HepG2 (cell line): Measurements from ENCODE around the gene CBLC. TPM values are rescaled to one million over a fixed set of nuclear protein-coding genes. Genes with fewer than 3 reads are reported as not detected.
A peak's percentile ranks its signal among the peaks of the same experiment; 100 is the strongest.

Experiments used
- BRCA1 ChIP-seq: sonication (generic); formaldehyde crosslinking; IDR thresholded peaks from 2 replicates; pipeline ENCODE4 v1.4.0; 2020; ENCODE audit warnings: missing genetic modification reagents
- PAXIP1 ChIP-seq: sonication (generic); formaldehyde crosslinking; conservative IDR thresholded peaks from 2 replicates; pipeline ENCODE4 v1.4.0; 2020; ENCODE audit warnings: mild to moderate bottlenecking, missing genetic modification reagents, moderate library complexity
- POLR2A ChIP-seq, 2 experiments: IDR thresholded peaks; 2 replicates each; pipeline ENCODE4 v1.6.1; 2011; ENCODE audit warnings: low read depth in 2 of 2, low read length in 2 of 2, mild to moderate bottlenecking in 1 of 2, moderate library complexity in 1 of 2; ENCODE audit not compliant: insufficient read depth in 1 of 2
- RNF2 ChIP-seq: fragments of 450-650 bp; conservative IDR thresholded peaks from 2 replicates; pipeline ENCODE4 v1.6.1; 2016; ENCODE audit warnings: low read depth
- SAP130 ChIP-seq: IDR thresholded peaks from 2 replicates; pipeline ENCODE4 v1.6.1; 2016; ENCODE audit warnings: low read depth
- SNRNP70 ChIP-seq: fragments of 200-400 bp; formaldehyde crosslinking; IDR thresholded peaks from 2 replicates; pipeline ENCODE4 v1.6.1; 2017; ENCODE audit warnings: mild to moderate bottlenecking, low read depth, low read length, moderate library complexity
- THAP11 ChIP-seq: IDR thresholded peaks from 2 replicates; pipeline ENCODE4 v1.6.1; 2016; ENCODE audit warnings: missing biosample characterization, missing genetic modification reagents
- ZBTB25 ChIP-seq: IDR thresholded peaks from 2 replicates; pipeline ENCODE4 v1.6.1; 2018; ENCODE audit warnings: missing genetic modification reagents
- ZBTB34 ChIP-seq: sonication (generic); formaldehyde crosslinking; IDR thresholded peaks from 2 replicates; pipeline ENCODE4 v1.8.0; 2022; ENCODE audit warnings: mild to moderate bottlenecking, missing genetic modification reagents
- ZNF281 ChIP-seq: sonication (generic); formaldehyde crosslinking; IDR thresholded peaks from 2 replicates; pipeline ENCODE4 v1.4.0; 2020; ENCODE audit warnings: missing genetic modification reagents, borderline replicate concordance
- ZNF687 ChIP-seq: sonication (generic); formaldehyde crosslinking; IDR thresholded peaks from 2 replicates; pipeline ENCODE4 v1.5.1; 2020; ENCODE audit warnings: mild to moderate bottlenecking, missing genetic modification reagents, moderate library complexity
- polyA plus RNA-seq, 8 experiments: library from polyadenylated mRNA; depleted of rRNA in 3 of 8; stranded (reverse) in 7 of 8; unstranded in 1 of 8; fragments of >200 nt; fragmentation: Illumina TruSeq in 4 of 8; extraction: Trizol in 4 of 8; gene quantifications; 2 replicates each; pipeline versions ENCODE4 v1.2.1 to v1.2.3, GENCODE V29; 2011 to 2016; ENCODE audit warnings: low read depth in 4 of 8, missing spikeins in 1 of 8, mixed read lengths in 1 of 8; ENCODE audit not compliant: insufficient read depth in 1 of 8
- total RNA-seq, 5 experiments: library from RNA; depleted of rRNA; stranded (reverse); fragments of >200 nt; fragmentation: Illumina TruSeq; extraction: Trizol; gene quantifications; 2 replicates each; pipeline ENCODE4 v1.2.3, GENCODE V29; 2016; ENCODE audit warnings: low read depth in 1 of 5

CBLC gene
- total and polyA plus RNA-seq, 2 of the 13 experiments (the other 11 are each of a cell fraction or from before 2014, with no cell fraction given), result 1.8 to 2.6 TPM

- TF ChIP-seq ZNF687 (CRISPR knock-in tag) (peak; percentile 25; the same call in 1 of the 2 replicates), SAP130 (CRISPR knock-in tag) (peak; percentile 16; the same call in 1 of the 2 replicates), ZBTB34 (no peak), PAXIP1 (CRISPR knock-in tag) (peak; percentile 31; the same call in 1 of the 2 replicates), THAP11 (CRISPR knock-in tag) (no peak), ZNF281 (CRISPR knock-in tag) (no peak), RNF2 (no peak), BRCA1 (CRISPR knock-in tag) (no peak), ZBTB25 (no peak), SNRNP70 (no peak), POLR2A (IDR thresholded peaks at IDR 0.05; ENCODE audit: insufficient read depth in 1 of 2, low read depth in 2 of 2, low read length in 2 of 2) (peak in 1 of 2 experiments; percentile 52; a peak in 2 of 4 replicates)
Observed at GRCh38 chr19:44748426-44749254, 29.1 kb upstream of the CBLC start, which contains the start of gene BCL3 (continued).
